Measurements from ENCODE around the gene DNAJC4. TPM values are rescaled to one million over a fixed set of nuclear protein-coding genes. Genes with fewer than 3 reads are reported as not detected.

DNAJC4 gene
- total RNA-seq, 4 donors from 2014 or later, result 13.8 to 30.0 (median 18.9) TPM

DNA sequence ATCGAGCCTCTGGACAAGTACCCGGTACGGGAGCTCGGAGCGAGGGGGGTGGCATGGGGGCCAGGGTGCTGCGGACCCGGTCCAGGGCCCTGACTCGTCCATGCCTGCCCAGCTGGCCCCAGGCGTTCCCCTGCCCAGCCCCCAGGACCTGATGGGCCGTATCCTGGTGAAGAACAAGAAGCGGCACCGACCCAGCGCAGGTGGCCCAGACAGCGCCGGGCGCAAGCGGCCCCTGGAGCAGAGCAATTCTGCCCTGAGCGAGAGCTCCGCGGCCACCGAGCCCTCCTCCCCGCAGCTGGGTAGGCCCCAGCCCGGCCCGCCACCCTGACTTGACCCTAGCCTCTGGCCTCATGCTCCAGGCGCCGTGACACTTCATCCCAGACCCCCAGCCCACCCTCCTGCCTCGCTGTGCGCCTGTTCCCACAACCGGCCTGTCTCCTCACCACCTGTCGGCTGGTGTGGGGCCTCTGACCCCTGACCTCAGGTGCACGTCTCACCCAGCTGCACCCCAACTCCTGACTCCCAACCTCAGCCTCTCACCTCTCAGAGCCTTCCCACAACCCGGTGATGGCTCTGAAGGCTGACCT is 28.7 kb downstream of the DNAJC4 start:
- H3K36me3 ChIP-seq, result peaks cover 0 to 44% of the 10 kb centered on the region in 2 donors
- in situ Hi-C loops (cut with MboI; ENCODE audit: low sequenced_read_pairs in 4 of 4), result no loop called here
- peaks cover 0 to 4% of the 10 kb centered on the region in 2 donors for H3K4me1 ChIP-seq
- H3K4me3 ChIP-seq, result no peak overlapping the region
- TF ChIP-seq, protein P1, sequence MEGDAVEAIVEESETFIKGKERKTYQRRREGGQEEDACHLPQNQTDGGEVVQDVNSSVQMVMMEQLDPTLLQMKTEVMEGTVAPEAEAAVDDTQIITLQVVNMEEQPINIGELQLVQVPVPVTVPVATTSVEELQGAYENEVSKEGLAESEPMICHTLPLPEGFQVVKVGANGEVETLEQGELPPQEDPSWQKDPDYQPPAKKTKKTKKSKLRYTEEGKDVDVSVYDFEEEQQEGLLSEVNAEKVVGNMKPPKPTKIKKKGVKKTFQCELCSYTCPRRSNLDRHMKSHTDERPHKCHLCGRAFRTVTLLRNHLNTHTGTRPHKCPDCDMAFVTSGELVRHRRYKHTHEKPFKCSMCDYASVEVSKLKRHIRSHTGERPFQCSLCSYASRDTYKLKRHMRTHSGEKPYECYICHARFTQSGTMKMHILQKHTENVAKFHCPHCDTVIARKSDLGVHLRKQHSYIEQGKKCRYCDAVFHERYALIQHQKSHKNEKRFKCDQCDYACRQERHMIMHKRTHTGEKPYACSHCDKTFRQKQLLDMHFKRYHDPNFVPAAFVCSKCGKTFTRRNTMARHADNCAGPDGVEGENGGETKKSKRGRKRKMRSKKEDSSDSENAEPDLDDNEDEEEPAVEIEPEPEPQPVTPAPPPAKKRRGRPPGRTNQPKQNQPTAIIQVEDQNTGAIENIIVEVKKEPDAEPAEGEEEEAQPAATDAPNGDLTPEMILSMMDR (IDR thresholded peaks at IDR 0.05 in 4 of 5, conservative IDR thresholded peaks at IDR 0.05 in 1 of 5), result no peak
- no peak for TF ChIP-seq POLR2A (IDR thresholded peaks at IDR 0.05)
- no peak overlapping the region for H3K27ac ChIP-seq
- H3K27me3 ChIP-seq, result no peaks in the 10 kb centered on the region
- intact Hi-C loops (cut with DNase I; ENCODE audit: low total_unique reads), result no loop called here
- H3K9me3 ChIP-seq, result no peaks in the 10 kb centered on the region
- ATAC-seq, result no peak
- DNase-seq, result no peak

DNA sequence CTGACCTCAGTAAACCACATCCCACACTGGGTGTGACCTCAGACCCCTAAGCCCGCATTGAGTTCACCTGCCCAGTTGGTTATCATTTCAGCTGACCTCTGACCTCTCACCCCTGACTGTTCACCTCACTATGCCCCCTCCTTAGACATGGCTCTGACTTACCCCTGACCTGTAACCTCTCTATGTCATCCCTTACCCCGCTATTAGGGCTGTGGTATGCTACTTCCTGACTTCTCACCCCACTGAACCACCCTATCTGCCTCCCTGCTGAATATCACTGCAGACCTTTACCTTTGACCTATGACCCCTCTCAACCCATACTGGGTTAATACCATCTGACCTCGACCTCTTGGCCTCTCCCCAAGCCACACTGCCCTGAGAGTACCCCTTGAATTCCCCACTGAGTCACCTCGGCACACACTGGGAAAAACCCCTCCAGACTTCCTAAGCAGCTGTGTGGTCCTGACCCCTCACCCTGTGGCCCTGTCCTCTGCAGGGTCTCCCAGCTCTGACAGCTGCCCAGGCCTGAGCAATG is 29.3 kb downstream of the DNAJC4 start:
- in situ Hi-C loops (cut with MboI; ENCODE audit: low sequenced_read_pairs in 4 of 4) (no loop called here), intact Hi-C loops (cut with DNase I; ENCODE audit: low total_unique reads) (no loop called here)
- DNase-seq (no peak), ATAC-seq (no peak)
- Histone ChIP-seq H3K27ac (no peak overlapping the region), H3K4me1 (no peaks in the 10 kb centered on the region), H3K36me3 (peaks cover 0 to 44% of the 10 kb centered on the region in 2 donors), H3K4me3 (no peak overlapping the region), H3K9me3 (no peaks in the 10 kb centered on the region), H3K27me3 (no peaks in the 10 kb centered on the region)
- TF ChIP-seq, protein P1 (IDR thresholded peaks at IDR 0.05 in 4 of 5, conservative IDR thresholded peaks at IDR 0.05 in 1 of 5), result no peak
- TF ChIP-seq POLR2A (IDR thresholded peaks at IDR 0.05), result no peak

DNA sequence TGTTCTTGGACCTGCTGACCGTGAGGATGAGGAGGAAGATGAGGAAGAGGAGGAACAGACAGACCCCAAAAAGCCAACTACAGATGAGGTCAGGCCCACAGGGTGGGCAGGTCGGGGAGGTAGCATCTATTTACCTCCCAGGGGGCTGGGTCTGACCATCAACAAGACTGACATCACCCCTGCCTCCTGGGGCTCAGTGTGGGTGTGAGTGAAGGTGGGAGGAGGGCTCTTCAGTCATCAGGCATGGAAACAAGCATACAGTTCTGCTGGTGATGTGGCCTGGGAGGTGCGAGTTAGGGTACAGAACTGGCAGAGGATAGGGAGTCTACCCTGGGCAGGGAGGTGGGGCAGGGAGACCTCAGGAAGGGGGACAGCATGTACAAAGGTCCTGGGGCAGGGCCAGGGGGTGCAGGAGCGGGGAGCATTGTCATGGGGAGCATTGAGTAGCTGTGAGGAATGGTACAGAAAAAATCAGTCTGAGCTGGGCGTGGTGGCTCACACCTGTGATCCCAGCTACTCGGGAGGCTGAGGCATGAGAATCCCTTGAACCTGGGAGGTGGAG is 29.9 kb downstream of the DNAJC4 start:
- intact Hi-C loops (cut with DNase I; ENCODE audit: low total_unique reads) (no loop called here), in situ Hi-C loops (cut with MboI; ENCODE audit: low sequenced_read_pairs in 4 of 4) (no loop called here)

DNA sequence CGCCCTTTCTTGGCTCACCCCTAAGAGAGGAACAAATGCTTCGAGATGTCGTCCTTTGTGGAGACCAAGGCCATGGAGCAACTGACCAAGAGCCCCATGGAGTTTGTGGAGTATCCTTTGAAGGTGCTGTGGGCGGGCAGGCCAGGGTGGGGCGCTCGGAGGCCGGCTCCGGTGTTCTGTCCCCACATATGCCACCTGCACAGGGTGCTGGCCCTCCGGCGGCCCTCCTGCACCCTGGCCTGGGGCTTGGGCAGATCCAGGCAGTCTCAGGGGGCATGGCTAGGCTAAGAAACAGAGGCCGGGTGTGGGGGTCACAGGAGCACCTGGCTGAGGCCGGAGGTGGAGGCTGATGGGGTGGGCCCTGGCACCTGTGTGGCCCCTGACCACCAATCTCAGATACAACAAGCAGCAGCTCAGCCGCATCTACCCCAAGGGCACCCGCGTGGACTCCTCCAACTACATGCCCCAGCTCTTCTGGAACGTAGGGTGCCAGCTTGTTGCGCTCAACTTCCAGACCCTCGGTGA is 31.3 kb downstream of the DNAJC4 start:
- no peaks in the 10 kb centered on the region for H3K9me3 ChIP-seq
- intact Hi-C loops (cut with DNase I; ENCODE audit: low total_unique reads), result no loop called here

More for the DNA sequence above, 29.9 kb downstream of the DNAJC4 start:
- Histone ChIP-seq H3K27me3 (no peaks in the 10 kb centered on the region), H3K9me3 (no peaks in the 10 kb centered on the region), H3K27ac (no peak overlapping the region), H3K4me1 (no peaks in the 10 kb centered on the region), H3K36me3 (peaks cover 0 to 43% of the 10 kb centered on the region in 2 donors), H3K4me3 (no peak overlapping the region)
- DNase-seq, result no peak
- ATAC-seq, result no peak
- TF ChIP-seq, protein P1 (IDR thresholded peaks at IDR 0.05 in 4 of 5, conservative IDR thresholded peaks at IDR 0.05 in 1 of 5), result no peak
- no peak for TF ChIP-seq POLR2A (IDR thresholded peaks at IDR 0.05)

More for the DNA sequence above, 31.3 kb downstream of the DNAJC4 start:
- peaks cover 0 to 42% of the 10 kb centered on the region in 2 donors for H3K36me3 ChIP-seq
- no peak for TF ChIP-seq POLR2A (IDR thresholded peaks at IDR 0.05)
- TF ChIP-seq, protein P1 (IDR thresholded peaks at IDR 0.05 in 4 of 5, conservative IDR thresholded peaks at IDR 0.05 in 1 of 5), result no peak
- H3K4me1 ChIP-seq, result no peaks in the 10 kb centered on the region
- no peak overlapping the region for H3K4me3 ChIP-seq
- H3K27me3 ChIP-seq, result no peaks in the 10 kb centered on the region
- ATAC-seq (no peak), DNase-seq (no peak)
- H3K27ac ChIP-seq, result no peak overlapping the region
- in situ Hi-C loops (cut with MboI; ENCODE audit: low sequenced_read_pairs in 4 of 4), result no loop called here
